Liver (tissue), 9 donors: ENCODE measurements around the gene SKI. TPM values are rescaled to one million over a fixed set of nuclear protein-coding genes. Genes with fewer than 3 reads are reported as not detected.

Experiments used
- DNase-seq: peaks from one replicate; pipeline ENCODE4 v3.0.0-alpha.2; 2017; ENCODE audit warnings: low spot score
- H3K27ac ChIP-seq, 2 donors: one replicate each; pipeline ENCODE4 v1.7.0; 2013; ENCODE audit warnings: inconsistent platforms in 2 of 2, low read length in 2 of 2, control low read depth in 1 of 2, low read depth in 1 of 2, mild to moderate bottlenecking in 1 of 2
- H3K27me3 ChIP-seq, 4 donors: one replicate each; pipeline versions ENCODE4 v1.6.1 to v1.7.0; 2013; ENCODE audit warnings: low read length in 3 of 4, inconsistent platforms in 1 of 4, mild to moderate bottlenecking in 1 of 4, moderate library complexity in 1 of 4; ENCODE audit not compliant: control insufficient read depth in 4 of 4, insufficient read depth in 4 of 4
- H3K36me3 ChIP-seq, 4 donors: one replicate each; pipeline versions ENCODE4 v1.6.1 to v1.7.0; 2013; ENCODE audit warnings: low read length in 3 of 4, mild to moderate bottlenecking in 3 of 4, low read depth in 1 of 4, moderate library complexity in 1 of 4; ENCODE audit not compliant: control insufficient read depth in 4 of 4, insufficient read depth in 3 of 4
- H3K4me1 ChIP-seq, 4 donors: one replicate each; pipeline versions ENCODE4 v1.6.1 to v1.7.0; 2013; ENCODE audit warnings: low read length in 3 of 4, mild to moderate bottlenecking in 3 of 4, moderate library complexity in 1 of 4; ENCODE audit not compliant: control insufficient read depth in 4 of 4, insufficient read depth in 4 of 4
- H3K4me3 ChIP-seq, 3 donors: one replicate each; pipeline versions ENCODE4 v1.6.1 to v1.7.0; 2013; ENCODE audit warnings: low read length in 3 of 3, control low read depth in 1 of 3, low read depth in 1 of 3, mild to moderate bottlenecking in 1 of 3
- H3K9ac ChIP-seq, 2 donors: one replicate each; pipeline ENCODE4 v1.7.0; 2013; ENCODE audit warnings: low read length in 2 of 2, mild to moderate bottlenecking in 2 of 2, moderate library complexity in 2 of 2, control low read depth in 1 of 2, low read depth in 1 of 2
- H3K9me3 ChIP-seq, 4 donors: one replicate each; pipeline versions ENCODE4 v1.6.1 to v1.7.0; 2013; ENCODE audit warnings: low read length in 3 of 4; ENCODE audit not compliant: control insufficient read depth in 4 of 4
- EGR1 ChIP-seq, 2 donors: IDR thresholded peaks; 2 replicates each; pipeline ENCODE4 v1.6.1; 2016 to 2018; ENCODE audit warnings: antibody characterized with exemption in 2 of 2, low read depth in 2 of 2
- FOXA1 ChIP-seq: IDR thresholded peaks from 2 replicates; pipeline ENCODE4 v1.6.1; 2016; ENCODE audit warnings: antibody characterized with exemption
- FOXA2 ChIP-seq: IDR thresholded peaks from 2 replicates; pipeline ENCODE4 v1.6.1; 2016; ENCODE audit warnings: antibody characterized with exemption
- GABPA ChIP-seq, 2 donors: IDR thresholded peaks in 1 of 2; conservative IDR thresholded peaks in 1 of 2; 2 replicates each; pipeline ENCODE4 v1.6.1; 2016; ENCODE audit warnings: antibody characterized with exemption in 2 of 2, mild to moderate bottlenecking in 1 of 2, moderate library complexity in 1 of 2
- HNF4A ChIP-seq, 2 donors: conservative IDR thresholded peaks; 2 replicates each; pipeline ENCODE4 v1.6.1; 2016; ENCODE audit warnings: antibody characterized with exemption in 2 of 2, mild to moderate bottlenecking in 2 of 2
- HNF4G ChIP-seq: IDR thresholded peaks from 2 replicates; pipeline ENCODE4 v1.6.1; 2016; ENCODE audit warnings: antibody characterized with exemption
- JUND ChIP-seq, 2 donors: IDR thresholded peaks; 2 replicates each; pipeline ENCODE4 v1.6.1; 2016; ENCODE audit warnings: antibody characterized with exemption in 2 of 2
- MAX ChIP-seq: IDR thresholded peaks from 2 replicates; pipeline ENCODE4 v1.6.1; 2016; ENCODE audit warnings: antibody characterized with exemption
- NR2F2 ChIP-seq: IDR thresholded peaks from 2 replicates; pipeline ENCODE4 v1.6.1; 2016; ENCODE audit warnings: antibody characterized with exemption
- RAD21 ChIP-seq, 2 donors: IDR thresholded peaks; 2 replicates each; pipeline ENCODE4 v1.6.1; 2016; ENCODE audit warnings: antibody characterized with exemption in 2 of 2, mild to moderate bottlenecking in 2 of 2
- RXRA ChIP-seq, 2 donors: IDR thresholded peaks; 2 replicates each; pipeline ENCODE4 v1.6.1; 2017 to 2018; ENCODE audit warnings: antibody characterized with exemption in 2 of 2, mild to moderate bottlenecking in 1 of 2
- SP1 ChIP-seq: IDR thresholded peaks from 2 replicates; pipeline ENCODE4 v1.6.1; 2018; ENCODE audit warnings: antibody characterized with exemption, mild to moderate bottlenecking
- TAF1 ChIP-seq: conservative IDR thresholded peaks from 2 replicates; pipeline ENCODE4 v1.6.1; 2016; ENCODE audit warnings: antibody characterized with exemption, mild to moderate bottlenecking
- YY1 ChIP-seq: IDR thresholded peaks from 2 replicates; pipeline ENCODE4 v1.6.1; 2016; ENCODE audit warnings: antibody characterized with exemption, mild to moderate bottlenecking
- WGBS: extraction: QIAGEN DNeasy Blood & Tissue Kit; methylation state at CpG from one replicate; pipeline ENCODE4 v1.1.7; 2013; 5-methylcytosine and 5-hydroxymethylcytosine counted together
- polyA plus RNA-seq, 2 donors: library from polyadenylated mRNA; stranded (reverse) in 1 of 2; unstranded in 1 of 2; fragments of 200-250 nt in 1 of 2; fragments of >200 nt in 1 of 2; fragmentation: Nextera tagmentation in 1 of 2; extraction: Ambion mirVana in 1 of 2; gene quantifications; one replicate each; pipeline versions ENCODE4 v1.2.1 to v1.2.3, GENCODE V29; 2013 to 2015
- total RNA-seq, 2 donors: library from RNA; depleted of rRNA; stranded (reverse); fragments of >200 nt; gene quantifications; one replicate each; pipeline ENCODE4 v1.2.3, GENCODE V29; 2014
- TF ChIP-seq, protein P1 (sequence below): IDR thresholded peaks from 2 replicates; pipeline ENCODE4 v1.6.1; 2016; ENCODE audit warnings: antibody characterized with exemption
- TF ChIP-seq, protein P2 (sequence below): IDR thresholded peaks from 2 replicates; pipeline ENCODE4 v1.6.1; 2016; ENCODE audit warnings: antibody characterized with exemption
- TF ChIP-seq, protein P3 (sequence below): fragments of 150-350 bp; IDR thresholded peaks from 2 replicates; pipeline ENCODE4 v1.5.1; 2017; ENCODE audit warnings: improper control_type of control experiment, low read depth, low read length; ENCODE audit not compliant: missing input control
- TF ChIP-seq, protein P4 (sequence below): IDR thresholded peaks from 2 replicates; pipeline ENCODE4 v1.6.1; 2016; ENCODE audit warnings: antibody characterized with exemption, mild to moderate bottlenecking
- donor health status: healthy.
- donor health status: healthy.
- donor health status: healthy.
- donor health status: healthy.
- donor health status: healthy.

Gene SKI
- total and polyA plus RNA-seq, 4 donors, result 3.2 to 21.3 (median 19.5) TPM

GRCh38 chr1:2322581-2323211 lies 94.6 kb downstream of the SKI start:
- Histone ChIP-seq H3K27ac (peak overlapping the region in 1 of 2 donors; percentile 25), H3K9me3 (no peaks in the 10 kb centered on the region), H3K4me3 (no peak overlapping the region), H3K27me3 (no peaks in the 10 kb centered on the region), H3K36me3 (no peaks in the 10 kb centered on the region), H3K4me1 (no peaks in the 10 kb centered on the region), H3K9ac (no peak overlapping the region)
- no peak for DNase-seq
- 83% methylated on average over 41 of the region's 41 CpGs for WGBS
- TF ChIP-seq RAD21 (IDR thresholded peaks at IDR 0.05) (no peak), JUND (IDR thresholded peaks at IDR 0.05) (no peak), FOXA2 (no peak), SP1 (no peak), RXRA (IDR thresholded peaks at IDR 0.05) (no peak), TAF1 (no peak), HNF4A (conservative IDR thresholded peaks at IDR 0.05) (no peak), EGR1 (IDR thresholded peaks at IDR 0.05; ENCODE audit: low read depth in 2 of 2) (no peak), HNF4G (no peak), GABPA (IDR thresholded peaks at IDR 0.05 in 1 of 2, conservative IDR thresholded peaks at IDR 0.05 in 1 of 2) (no peak), MAX (no peak), YY1 (no peak), FOXA1 (no peak)
- TF ChIP-seq, protein P1, sequence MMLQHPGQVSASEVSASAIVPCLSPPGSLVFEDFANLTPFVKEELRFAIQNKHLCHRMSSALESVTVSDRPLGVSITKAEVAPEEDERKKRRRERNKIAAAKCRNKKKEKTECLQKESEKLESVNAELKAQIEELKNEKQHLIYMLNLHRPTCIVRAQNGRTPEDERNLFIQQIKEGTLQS, result no peak
- TF ChIP-seq, protein P2, sequence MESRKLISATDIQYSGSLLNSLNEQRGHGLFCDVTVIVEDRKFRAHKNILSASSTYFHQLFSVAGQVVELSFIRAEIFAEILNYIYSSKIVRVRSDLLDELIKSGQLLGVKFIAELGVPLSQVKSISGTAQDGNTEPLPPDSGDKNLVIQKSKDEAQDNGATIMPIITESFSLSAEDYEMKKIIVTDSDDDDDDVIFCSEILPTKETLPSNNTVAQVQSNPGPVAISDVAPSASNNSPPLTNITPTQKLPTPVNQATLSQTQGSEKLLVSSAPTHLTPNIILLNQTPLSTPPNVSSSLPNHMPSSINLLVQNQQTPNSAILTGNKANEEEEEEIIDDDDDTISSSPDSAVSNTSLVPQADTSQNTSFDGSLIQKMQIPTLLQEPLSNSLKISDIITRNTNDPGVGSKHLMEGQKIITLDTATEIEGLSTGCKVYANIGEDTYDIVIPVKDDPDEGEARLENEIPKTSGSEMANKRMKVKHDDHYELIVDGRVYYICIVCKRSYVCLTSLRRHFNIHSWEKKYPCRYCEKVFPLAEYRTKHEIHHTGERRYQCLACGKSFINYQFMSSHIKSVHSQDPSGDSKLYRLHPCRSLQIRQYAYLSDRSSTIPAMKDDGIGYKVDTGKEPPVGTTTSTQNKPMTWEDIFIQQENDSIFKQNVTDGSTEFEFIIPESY, result no peak
- TF ChIP-seq, protein P3, sequence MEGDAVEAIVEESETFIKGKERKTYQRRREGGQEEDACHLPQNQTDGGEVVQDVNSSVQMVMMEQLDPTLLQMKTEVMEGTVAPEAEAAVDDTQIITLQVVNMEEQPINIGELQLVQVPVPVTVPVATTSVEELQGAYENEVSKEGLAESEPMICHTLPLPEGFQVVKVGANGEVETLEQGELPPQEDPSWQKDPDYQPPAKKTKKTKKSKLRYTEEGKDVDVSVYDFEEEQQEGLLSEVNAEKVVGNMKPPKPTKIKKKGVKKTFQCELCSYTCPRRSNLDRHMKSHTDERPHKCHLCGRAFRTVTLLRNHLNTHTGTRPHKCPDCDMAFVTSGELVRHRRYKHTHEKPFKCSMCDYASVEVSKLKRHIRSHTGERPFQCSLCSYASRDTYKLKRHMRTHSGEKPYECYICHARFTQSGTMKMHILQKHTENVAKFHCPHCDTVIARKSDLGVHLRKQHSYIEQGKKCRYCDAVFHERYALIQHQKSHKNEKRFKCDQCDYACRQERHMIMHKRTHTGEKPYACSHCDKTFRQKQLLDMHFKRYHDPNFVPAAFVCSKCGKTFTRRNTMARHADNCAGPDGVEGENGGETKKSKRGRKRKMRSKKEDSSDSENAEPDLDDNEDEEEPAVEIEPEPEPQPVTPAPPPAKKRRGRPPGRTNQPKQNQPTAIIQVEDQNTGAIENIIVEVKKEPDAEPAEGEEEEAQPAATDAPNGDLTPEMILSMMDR, result no peak

DNA sequence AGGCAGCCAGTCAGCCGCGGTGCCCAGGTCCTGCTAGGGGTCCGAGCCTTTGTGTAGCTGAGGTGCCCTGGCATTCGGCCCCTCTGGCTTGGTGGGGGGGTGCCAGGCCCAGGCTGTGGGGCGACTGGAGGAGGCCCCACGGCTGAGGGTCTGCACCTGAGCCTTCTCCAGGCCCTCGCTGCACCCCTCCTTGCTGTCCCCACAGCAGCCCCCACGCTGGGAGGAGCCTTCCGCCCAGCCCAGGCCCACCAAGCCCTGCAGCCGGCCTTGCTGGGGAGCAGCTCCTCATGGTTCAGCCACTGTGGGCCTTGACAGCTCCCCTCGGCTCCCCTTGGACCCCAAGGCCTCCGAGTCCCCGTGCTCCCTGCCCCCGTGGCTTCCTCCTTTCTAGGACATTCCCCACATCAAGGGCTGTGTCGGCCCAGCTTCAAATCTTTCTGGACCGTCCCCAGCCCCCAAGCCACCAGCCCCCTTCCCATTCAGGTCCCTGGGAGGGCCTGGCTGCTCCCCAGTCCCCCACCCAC lies 95.4 kb downstream of the SKI start:
- no peaks in the 10 kb centered on the region for H3K4me1 ChIP-seq
- no peak for DNase-seq
- no peak overlapping the region for H3K27ac ChIP-seq
- no peaks in the 10 kb centered on the region for H3K27me3 ChIP-seq
- H3K9ac ChIP-seq, result no peak overlapping the region
- H3K9me3 ChIP-seq, result no peaks in the 10 kb centered on the region
- no peaks in the 10 kb centered on the region for H3K36me3 ChIP-seq
- 90% methylated on average over 16 of the region's 16 CpGs for WGBS
- H3K4me3 ChIP-seq, result no peak overlapping the region
- TF ChIP-seq FOXA2 (no peak), JUND (IDR thresholded peaks at IDR 0.05) (no peak), NR2F2 (no peak), YY1 (no peak), MAX (no peak), RXRA (IDR thresholded peaks at IDR 0.05) (no peak), GABPA (IDR thresholded peaks at IDR 0.05 in 1 of 2, conservative IDR thresholded peaks at IDR 0.05 in 1 of 2) (no peak), RAD21 (IDR thresholded peaks at IDR 0.05) (no peak), TAF1 (no peak), FOXA1 (no peak), EGR1 (IDR thresholded peaks at IDR 0.05; ENCODE audit: low read depth in 2 of 2) (no peak), SP1 (no peak), HNF4G (no peak), HNF4A (conservative IDR thresholded peaks at IDR 0.05) (no peak)
- TF ChIP-seq, protein P4, sequence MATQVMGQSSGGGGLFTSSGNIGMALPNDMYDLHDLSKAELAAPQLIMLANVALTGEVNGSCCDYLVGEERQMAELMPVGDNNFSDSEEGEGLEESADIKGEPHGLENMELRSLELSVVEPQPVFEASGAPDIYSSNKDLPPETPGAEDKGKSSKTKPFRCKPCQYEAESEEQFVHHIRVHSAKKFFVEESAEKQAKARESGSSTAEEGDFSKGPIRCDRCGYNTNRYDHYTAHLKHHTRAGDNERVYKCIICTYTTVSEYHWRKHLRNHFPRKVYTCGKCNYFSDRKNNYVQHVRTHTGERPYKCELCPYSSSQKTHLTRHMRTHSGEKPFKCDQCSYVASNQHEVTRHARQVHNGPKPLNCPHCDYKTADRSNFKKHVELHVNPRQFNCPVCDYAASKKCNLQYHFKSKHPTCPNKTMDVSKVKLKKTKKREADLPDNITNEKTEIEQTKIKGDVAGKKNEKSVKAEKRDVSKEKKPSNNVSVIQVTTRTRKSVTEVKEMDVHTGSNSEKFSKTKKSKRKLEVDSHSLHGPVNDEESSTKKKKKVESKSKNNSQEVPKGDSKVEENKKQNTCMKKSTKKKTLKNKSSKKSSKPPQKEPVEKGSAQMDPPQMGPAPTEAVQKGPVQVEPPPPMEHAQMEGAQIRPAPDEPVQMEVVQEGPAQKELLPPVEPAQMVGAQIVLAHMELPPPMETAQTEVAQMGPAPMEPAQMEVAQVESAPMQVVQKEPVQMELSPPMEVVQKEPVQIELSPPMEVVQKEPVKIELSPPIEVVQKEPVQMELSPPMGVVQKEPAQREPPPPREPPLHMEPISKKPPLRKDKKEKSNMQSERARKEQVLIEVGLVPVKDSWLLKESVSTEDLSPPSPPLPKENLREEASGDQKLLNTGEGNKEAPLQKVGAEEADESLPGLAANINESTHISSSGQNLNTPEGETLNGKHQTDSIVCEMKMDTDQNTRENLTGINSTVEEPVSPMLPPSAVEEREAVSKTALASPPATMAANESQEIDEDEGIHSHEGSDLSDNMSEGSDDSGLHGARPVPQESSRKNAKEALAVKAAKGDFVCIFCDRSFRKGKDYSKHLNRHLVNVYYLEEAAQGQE, result no peak
- TF ChIP-seq, protein P1, result no peak
- TF ChIP-seq, protein P2, result no peak
